PC-9 (cell line): ENCODE measurements around the gene HSD3B7. TPM values are rescaled to one million over a fixed set of nuclear protein-coding genes. Genes with fewer than 3 reads are reported as not detected.

ENCODE experiments used
- BruUV-seq: library from RNA; stranded (reverse); fragments of 400-500 nt; replicated peaks from 2 replicates; lab custom pipeline; 2021; lab: Mats Ljungman, UMichigan
- CTCF ChIA-PET: fragments of 300-600 bp; sonication (Branson Sonifier 250); formaldehyde crosslinking; loops from one replicate; lab custom pipeline; 2022; ENCODE audit warnings: antibody characterized with exemption; lab: Charles Lee
- POLR2A ChIA-PET: fragments of 300-600 bp; sonication (Branson Sonifier 250); formaldehyde crosslinking; loops from one replicate; lab custom pipeline; 2022; ENCODE audit warnings: antibody characterized with exemption; ENCODE audit not compliant: unreplicated experiment; lab: Charles Lee
- DNase-seq, 2 experiments: peaks; one replicate each; pipeline versions ENCODE4 v3.0.0 to v3.0.0-alpha.2; 2015 to 2022; ENCODE audit warnings: mixed read lengths in 1 of 2
- H2AFZ ChIP-seq: fragments of 200-600 bp; sonication (generic); 2 replicates; pipeline ENCODE4 v1.8.1; 2017; ENCODE audit warnings: antibody characterized with exemption
- H3F3A ChIP-seq: fragments of 200-600 bp; sonication (generic); 2 replicates; pipeline ENCODE4 v1.8.1; 2017; ENCODE audit warnings: antibody characterized with exemption, mild to moderate bottlenecking, low read depth; ENCODE audit not compliant: insufficient read depth
- H3K27ac ChIP-seq: fragments of 200-600 bp; sonication (generic); 2 replicates; pipeline ENCODE4 v1.6.1; 2016; ENCODE audit warnings: mixed run types
- H3K27me3 ChIP-seq: fragments of 200-600 bp; sonication (generic); 2 replicates; pipeline ENCODE4 v1.6.1; 2016; ENCODE audit warnings: low read depth, mixed run types; ENCODE audit not compliant: insufficient read depth
- H3K36me3 ChIP-seq: fragments of 200-600 bp; sonication (generic); 2 replicates; pipeline ENCODE4 v1.6.1; 2016; ENCODE audit warnings: low read depth, mixed run types
- H3K4me1 ChIP-seq: fragments of 200-600 bp; sonication (generic); replicated peaks from 2 replicates; pipeline ENCODE4 v1.6.1; 2016; ENCODE audit warnings: mixed run types; ENCODE audit not compliant: insufficient read depth
- H3K4me2 ChIP-seq: fragments of 200-600 bp; sonication (generic); 2 replicates; pipeline ENCODE4 v1.6.1; 2017; ENCODE audit warnings: mixed run types
- H3K4me3 ChIP-seq: fragments of 200-600 bp; sonication (generic); 2 replicates; pipeline ENCODE4 v1.6.1; 2016; ENCODE audit warnings: mixed run types
- H3K79me2 ChIP-seq: fragments of 200-600 bp; sonication (generic); 2 replicates; pipeline ENCODE4 v1.6.1; 2017; ENCODE audit warnings: low read depth, mixed run types
- H3K9me2 ChIP-seq: fragments of 200-600 bp; sonication (generic); 2 replicates; pipeline ENCODE4 v1.8.1; 2017; ENCODE audit warnings: mild to moderate bottlenecking; ENCODE audit not compliant: insufficient read depth
- H3K9me3 ChIP-seq: fragments of 200-600 bp; sonication (generic); 2 replicates; pipeline ENCODE4 v1.8.1; 2016; ENCODE audit warnings: low read depth; ENCODE audit not compliant: insufficient read depth
- H4K20me1 ChIP-seq: fragments of 200-600 bp; sonication (generic); 2 replicates; pipeline ENCODE4 v1.8.1; 2017; ENCODE audit not compliant: insufficient read depth
- EZH2 ChIP-seq: fragments of 200-600 bp; sonication (generic); IDR thresholded peaks from 2 replicates; pipeline ENCODE4 v1.8.0; 2017; ENCODE audit warnings: antibody characterized with exemption, low read depth
- intact Hi-C: fragments of 100-400 bp; cut with micrococcal nuclease; formaldehyde crosslinking; loops from one replicate; pipeline ENCODE4 v1.10.0; 2022; ENCODE audit not compliant: unreplicated experiment
- total RNA-seq: library from RNA; stranded (reverse); gene quantifications from 2 replicates; pipeline ENCODE4 v1.2.3, GENCODE V29; 2021
- TF ChIP-seq, protein P1 (sequence below): fragments of 200-600 bp; sonication (generic); conservative IDR thresholded peaks from 2 replicates; pipeline ENCODE4 v1.6.1; 2017; ENCODE audit warnings: mixed run types, antibody characterized with exemption, mild to moderate bottlenecking, moderate library complexity

Gene HSD3B7
- total RNA-seq, 1 experiment from 2014 or later, result 34.8 TPM

DNA sequence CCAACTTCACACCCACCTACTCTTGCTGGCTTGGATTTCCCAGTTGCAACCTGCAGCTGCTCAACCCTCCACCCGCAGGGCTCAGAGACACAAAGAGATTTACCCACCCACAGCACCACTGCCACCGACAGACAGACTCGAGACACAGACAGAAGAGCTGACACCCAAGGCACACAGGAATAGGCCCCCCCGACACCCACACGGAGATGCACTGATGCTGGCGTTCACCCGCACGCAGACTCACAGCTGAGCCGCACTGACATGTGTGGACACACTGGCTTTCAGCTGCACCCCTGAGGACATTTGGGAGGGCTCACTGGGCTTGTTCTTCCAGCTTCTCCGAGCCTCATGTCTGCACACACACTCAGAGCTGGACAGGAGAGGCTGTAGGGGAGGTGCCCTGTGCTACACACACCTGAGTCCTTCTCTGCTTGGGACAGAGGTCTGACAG is 17.3 kb downstream of the HSD3B7 start:
- no peak overlapping the region for H3K4me2 ChIP-seq
- H3K79me2 ChIP-seq, result no peaks in the 10 kb centered on the region
- no peak overlapping the region for H2AFZ ChIP-seq
- TF ChIP-seq, protein P1, sequence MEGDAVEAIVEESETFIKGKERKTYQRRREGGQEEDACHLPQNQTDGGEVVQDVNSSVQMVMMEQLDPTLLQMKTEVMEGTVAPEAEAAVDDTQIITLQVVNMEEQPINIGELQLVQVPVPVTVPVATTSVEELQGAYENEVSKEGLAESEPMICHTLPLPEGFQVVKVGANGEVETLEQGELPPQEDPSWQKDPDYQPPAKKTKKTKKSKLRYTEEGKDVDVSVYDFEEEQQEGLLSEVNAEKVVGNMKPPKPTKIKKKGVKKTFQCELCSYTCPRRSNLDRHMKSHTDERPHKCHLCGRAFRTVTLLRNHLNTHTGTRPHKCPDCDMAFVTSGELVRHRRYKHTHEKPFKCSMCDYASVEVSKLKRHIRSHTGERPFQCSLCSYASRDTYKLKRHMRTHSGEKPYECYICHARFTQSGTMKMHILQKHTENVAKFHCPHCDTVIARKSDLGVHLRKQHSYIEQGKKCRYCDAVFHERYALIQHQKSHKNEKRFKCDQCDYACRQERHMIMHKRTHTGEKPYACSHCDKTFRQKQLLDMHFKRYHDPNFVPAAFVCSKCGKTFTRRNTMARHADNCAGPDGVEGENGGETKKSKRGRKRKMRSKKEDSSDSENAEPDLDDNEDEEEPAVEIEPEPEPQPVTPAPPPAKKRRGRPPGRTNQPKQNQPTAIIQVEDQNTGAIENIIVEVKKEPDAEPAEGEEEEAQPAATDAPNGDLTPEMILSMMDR, result no peak
- TF ChIP-seq EZH2, result no peak
- ChIA-PET POLR2A (interaction anchor here (0.6 kb wide), 2 partner anchors 133 to 1967 kb away, joined by 3 to 4 read pairs; partner anchors contain the start of gene PRSS8), CTCF (interaction anchor here (0.6 kb wide), 1 partner anchor 43 kb away, joined by 5 read pairs; no protein-coding TSS in a partner anchor)
- intact Hi-C loops, result no loop called here
- H3K27ac ChIP-seq, result no peak overlapping the region
- H3K4me3 ChIP-seq, result no peak overlapping the region
- no peaks in the 10 kb centered on the region for H3K9me3 ChIP-seq
- peaks cover 35% of the 10 kb centered on the region for H3F3A ChIP-seq
- BruUV-seq, result no TSS peak
- no peaks in the 10 kb centered on the region for H3K9me2 ChIP-seq
- H4K20me1 ChIP-seq, result no peaks in the 10 kb centered on the region
- DNase-seq, result no peak
- no peaks in the 10 kb centered on the region for H3K36me3 ChIP-seq
- no peaks in the 10 kb centered on the region for H3K27me3 ChIP-seq
- H3K4me1 ChIP-seq, result peaks cover 23% of the 10 kb centered on the region

DNA sequence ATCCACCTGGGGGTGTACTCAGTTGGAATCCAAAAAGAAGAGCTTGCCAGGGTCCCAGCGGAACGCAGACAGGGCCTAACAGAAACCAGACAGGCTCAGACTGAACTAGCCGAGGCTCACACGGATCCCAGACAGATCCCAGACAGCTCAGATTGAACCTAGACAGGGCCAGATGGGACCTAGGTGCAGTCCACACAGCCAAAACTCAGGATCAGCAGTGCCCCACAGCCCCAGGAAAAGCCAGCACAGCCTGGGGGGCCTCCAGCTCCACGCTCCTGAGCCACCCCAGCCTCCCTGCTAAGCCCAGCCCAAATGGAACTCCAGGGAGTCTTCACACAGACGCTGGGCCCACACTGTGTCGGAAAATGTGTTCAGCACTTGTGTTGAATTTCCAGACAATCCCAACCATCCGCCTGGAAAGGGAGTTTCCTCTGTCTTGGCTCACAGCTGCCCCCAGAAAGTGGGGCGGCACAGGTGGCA is 17.9 kb downstream of the HSD3B7 start:
- no peak for DNase-seq
- Histone ChIP-seq H3K4me3 (no peak overlapping the region), H3K36me3 (no peaks in the 10 kb centered on the region), H3K4me1 (peaks cover 21% of the 10 kb centered on the region), H2AFZ (no peak overlapping the region), H4K20me1 (no peaks in the 10 kb centered on the region), H3K9me3 (no peaks in the 10 kb centered on the region), H3F3A (peaks cover 35% of the 10 kb centered on the region), H3K27me3 (no peaks in the 10 kb centered on the region), H3K27ac (no peak overlapping the region), H3K79me2 (no peaks in the 10 kb centered on the region), H3K4me2 (no peak overlapping the region), H3K9me2 (no peaks in the 10 kb centered on the region)
- intact Hi-C loops, result no loop called here
- TF ChIP-seq, protein P1, result no peak
- TF ChIP-seq EZH2, result no peak
- BruUV-seq, result no TSS peak
- ChIA-PET CTCF (interaction anchor here (0.6 kb wide), 1 partner anchor 42 kb away, joined by 5 read pairs; no protein-coding TSS in a partner anchor), POLR2A (interaction anchor here (0.6 kb wide), 3 partner anchors 43 to 1968 kb away, joined by 3 to 4 read pairs (median 3); partner anchors contain the start of gene PRSS8)

DNA sequence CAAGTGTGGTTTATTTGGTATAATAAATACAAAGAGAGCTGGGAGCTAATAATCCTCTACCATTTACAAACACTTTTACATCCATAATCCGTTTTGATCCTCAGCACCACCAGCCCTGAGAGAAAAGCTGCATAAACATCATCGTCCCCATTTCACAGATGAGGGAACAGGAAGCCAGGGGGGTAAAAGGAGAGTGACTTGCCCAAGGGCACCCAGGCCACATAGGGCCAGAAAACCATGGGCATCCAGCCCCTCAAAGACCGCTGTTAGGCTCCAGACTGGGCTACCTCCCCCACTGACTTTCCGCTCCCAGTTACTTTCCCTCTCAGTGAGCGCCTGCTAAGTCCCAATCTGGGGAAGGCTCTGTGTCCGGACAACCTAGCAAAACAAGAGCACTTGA is 18.7 kb downstream of the HSD3B7 start:
- no TSS peak for BruUV-seq
- no peaks in the 10 kb centered on the region for H3K79me2 ChIP-seq
- H3K9me3 ChIP-seq, result no peaks in the 10 kb centered on the region
- H3K4me2 ChIP-seq, result no peak overlapping the region
- H3K36me3 ChIP-seq, result no peaks in the 10 kb centered on the region
- TF ChIP-seq, protein P1, result no peak
- no peak for TF ChIP-seq EZH2
- CTCF ChIA-PET, result no interaction called here
- no peak for DNase-seq
- no peak overlapping the region for H3K4me3 ChIP-seq
- no peaks in the 10 kb centered on the region for H3K9me2 ChIP-seq
- no peaks in the 10 kb centered on the region for H3K27me3 ChIP-seq
- H3K27ac ChIP-seq, result no peak overlapping the region
- H3F3A ChIP-seq, result peaks cover 26% of the 10 kb centered on the region
- H3K4me1 ChIP-seq, result peaks cover 19% of the 10 kb centered on the region
- no peak overlapping the region for H2AFZ ChIP-seq
- H4K20me1 ChIP-seq, result no peaks in the 10 kb centered on the region
- intact Hi-C loops, result no loop called here
- POLR2A ChIA-PET, result no interaction called here
